WI38 (cell line): ENCODE measurements around the gene RAB11FIP4.
"Not testable (repeated sequence)": the region's sequence is repeated elsewhere in the genome, so short reads cannot be mapped to it uniquely, and the experiment has no call there.

Experiments used
- H3K4me3 ChIP-seq: 2 replicates; pipeline ENCODE4 v1.5.1; 2011; ENCODE audit warnings: low read depth, mild to moderate bottlenecking, control low read depth, low read length
- CTCF ChIP-seq: IDR thresholded peaks from 2 replicates; pipeline ENCODE4 v1.5.1; 2012; ENCODE audit warnings: low read depth, mild to moderate bottlenecking, control low read depth, low read length

The RAB11FIP4 gene

DNA sequence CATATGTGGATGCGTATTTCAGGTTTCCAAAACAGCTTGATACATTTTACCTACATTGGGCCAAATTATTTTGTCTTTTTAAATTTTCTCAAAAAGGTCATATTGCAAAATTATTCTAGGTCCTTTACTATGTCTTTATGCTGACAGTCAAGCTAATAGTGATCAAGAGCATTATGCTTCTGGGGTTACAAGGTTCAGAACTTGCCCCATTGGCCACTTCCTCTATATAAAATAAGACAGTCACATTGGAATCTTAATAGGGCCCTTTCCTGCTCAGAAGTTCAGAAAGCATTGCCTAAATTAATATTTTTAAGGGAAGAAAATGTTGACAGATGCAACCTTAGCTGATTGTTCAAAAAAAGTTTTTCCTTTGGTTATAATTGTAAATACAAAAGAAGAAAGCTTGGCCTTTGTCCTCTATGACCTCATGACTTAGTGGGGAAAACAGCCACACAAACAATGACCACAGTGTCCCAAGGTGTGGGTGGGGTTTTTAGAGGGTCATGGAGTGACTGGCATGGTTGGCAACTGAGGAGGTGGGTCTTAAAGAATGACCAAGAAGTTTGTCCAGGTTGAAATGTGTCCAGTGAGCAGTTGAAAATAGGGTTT is 11.8 kb upstream of the RAB11FIP4 start:
- TF ChIP-seq CTCF, result no peak

GRCh38 chr17:31381165-31381668 is 10.3 kb upstream of the RAB11FIP4 start:
- no peak for TF ChIP-seq CTCF
- H3K4me3 ChIP-seq, result no peak overlapping the region

More for the DNA sequence above, 11.8 kb upstream of the RAB11FIP4 start:
- H3K4me3 ChIP-seq, result no peak overlapping the region

DNA sequence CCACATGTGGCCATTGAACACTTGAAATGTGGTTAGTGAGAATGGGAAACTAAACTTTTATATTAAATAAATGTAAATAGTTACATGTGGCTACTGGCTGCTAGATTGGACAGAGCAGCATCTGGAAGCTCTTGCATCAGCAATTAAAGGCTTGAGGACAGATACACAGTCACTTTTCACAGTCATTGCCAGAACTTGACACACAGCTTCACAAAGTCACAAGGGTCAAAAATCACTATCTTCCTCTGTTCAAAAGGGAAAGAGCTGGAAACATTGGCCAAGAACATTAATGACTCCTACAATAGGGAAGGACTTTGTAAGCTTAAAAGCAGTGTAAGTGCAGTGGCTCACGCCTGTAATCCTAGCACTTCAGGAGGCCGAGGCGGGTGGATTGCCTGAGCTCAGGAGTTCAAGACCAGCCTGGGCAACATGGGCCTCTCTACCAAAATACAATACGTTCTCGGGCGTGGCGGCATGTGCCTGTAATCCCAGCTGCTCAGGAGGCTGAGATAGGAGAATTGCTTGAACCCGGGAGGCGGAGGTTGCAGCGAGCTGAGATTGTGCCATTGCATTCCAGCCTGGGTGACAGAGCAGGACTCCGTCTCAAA is 8.7 kb upstream of the RAB11FIP4 start:
- not testable (repeated sequence) for H3K4me3 ChIP-seq

GRCh38 chr17:31383488-31383887 is 8.0 kb upstream of the RAB11FIP4 start:
- not testable (repeated sequence) for H3K4me3 ChIP-seq

DNA sequence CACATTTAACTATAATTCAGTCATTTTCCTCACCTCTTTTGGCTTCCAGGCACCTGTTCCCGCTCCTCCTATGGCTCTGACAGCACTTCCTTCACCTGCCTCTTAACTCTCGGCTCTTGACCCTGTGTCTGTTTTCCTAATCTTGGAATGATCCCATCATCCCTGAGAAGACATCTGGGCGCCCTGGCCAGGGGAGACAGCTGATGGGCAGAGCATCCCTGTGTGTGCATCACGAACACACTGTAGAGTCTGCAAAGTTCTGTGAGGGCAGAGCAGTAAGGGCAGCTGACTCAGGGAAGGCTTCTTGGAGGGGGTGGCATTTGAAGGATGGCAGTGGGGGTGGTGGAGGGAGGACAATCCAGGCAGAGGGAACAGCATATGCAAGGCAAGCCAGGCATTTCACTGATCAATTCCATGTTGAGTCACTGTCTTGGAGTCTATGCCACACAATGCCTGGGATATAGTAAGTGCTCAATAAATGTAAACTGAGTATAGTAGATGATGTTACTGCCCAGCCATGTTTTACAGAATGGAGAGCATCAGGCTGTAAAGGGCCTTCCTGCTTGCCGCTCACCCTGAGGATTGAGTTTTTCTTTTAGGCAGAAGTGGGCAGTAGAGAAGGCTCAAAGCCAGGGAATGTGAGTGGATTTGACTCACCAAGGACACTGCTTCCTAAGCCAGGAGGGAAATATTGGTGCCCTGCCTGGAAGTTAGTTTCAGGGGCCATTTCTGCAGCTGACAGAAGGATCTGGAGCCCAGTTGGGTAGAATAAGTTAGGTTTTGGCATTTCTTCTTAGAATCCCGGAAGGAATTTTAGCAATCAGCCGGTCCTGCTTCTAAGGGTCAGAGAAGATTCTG is 5.8 kb upstream of the RAB11FIP4 start:
- TF ChIP-seq CTCF, result no peak

GRCh38 chr17:31386542-31387075 is 4.9 kb upstream of the RAB11FIP4 start:
- H3K4me3 ChIP-seq, result no peak overlapping the region
- TF ChIP-seq CTCF, result no peak

More for the DNA sequence above, 5.8 kb upstream of the RAB11FIP4 start:
- H3K4me3 ChIP-seq, result no peak overlapping the region

DNA sequence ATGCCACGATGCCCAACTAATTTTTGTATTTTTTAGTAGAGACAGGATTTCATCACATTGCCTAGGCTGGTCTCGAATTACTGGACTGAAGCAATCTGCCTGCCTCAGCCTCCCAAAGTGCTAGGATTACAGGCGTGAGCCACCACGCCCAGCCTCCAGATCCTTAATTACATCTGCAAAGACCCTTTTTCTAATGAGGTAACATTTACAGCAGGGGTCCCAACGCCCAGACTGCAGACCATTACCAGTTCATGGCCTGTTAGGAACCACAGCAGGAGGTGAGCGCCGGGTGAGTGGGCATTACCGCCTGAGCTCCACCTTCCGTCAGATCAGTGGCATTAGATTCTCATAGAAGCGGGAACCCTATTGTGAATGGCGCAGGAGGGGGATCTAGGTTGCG is 4.0 kb upstream of the RAB11FIP4 start:
- TF ChIP-seq CTCF, result no peak

DNA sequence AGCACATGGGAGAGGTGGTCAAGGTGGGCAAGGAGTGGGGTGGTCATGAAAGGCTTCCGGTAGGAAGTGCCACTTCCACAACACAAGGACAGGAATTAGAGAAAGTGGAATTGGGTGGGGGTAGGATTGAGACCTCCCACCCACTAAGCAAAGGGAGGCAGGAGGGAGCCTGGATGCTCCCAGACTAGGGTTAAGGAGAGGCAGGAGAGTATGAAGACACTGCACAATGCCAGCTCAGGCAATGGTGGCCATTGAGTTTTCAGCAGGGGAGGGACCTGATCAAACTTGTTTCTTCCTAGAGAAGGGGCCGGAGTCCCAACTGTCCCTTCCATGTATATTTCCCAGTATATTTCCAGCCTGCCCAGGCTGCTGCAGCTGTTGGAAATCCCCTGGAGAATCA is 3.1 kb upstream of the RAB11FIP4 start:
- H3K4me3 ChIP-seq, result no peak overlapping the region
- TF ChIP-seq CTCF, result no peak

More for the DNA sequence above, 4.0 kb upstream of the RAB11FIP4 start:
- H3K4me3 ChIP-seq, result no peak overlapping the region
